HepG2 (cell line): ENCODE results near the gene EHD4. TPM values are rescaled to one million over a fixed set of nuclear protein-coding genes. Genes with fewer than 3 reads are reported as not detected.

Experiments
- ATAC-seq: fragments of 200-7000 bp; cut with Tn5 transposase; 3 replicates; pipeline ENCODE4 v1.9.1; 2020; ENCODE audit warnings: mild to moderate bottlenecking, moderate library complexity
- BruUV-seq: library from RNA; stranded (reverse); fragments of 400-500 nt; replicated peaks from 2 replicates; lab custom pipeline; 2021; lab: Mats Ljungman, UMichigan
- CTCF ChIA-PET: fragments of 300-600 bp; formaldehyde crosslinking; extraction: SDS; loops from one replicate; lab custom pipeline; 2021; ENCODE audit warnings: low total read pairs, inconsistent platforms, low intra/inter-chr PET ratio; lab: Yijun Ruan, JAX
- POLR2A ChIA-PET: fragments of 350-600 bp; sonication (Branson Sonifier 250); formaldehyde crosslinking; loops from one replicate; lab custom pipeline; 2020; ENCODE audit warnings: antibody characterized with exemption, inconsistent platforms; lab: Yijun Ruan, JAX
- DNase-seq: peaks from one replicate; pipeline ENCODE4 v3.0.0-alpha.2; 2015; ENCODE audit warnings: low spot score
- FAIRE-seq: peaks from 3 replicates; lab custom pipeline; 2011; peaks lifted over from hg19 to GRCh38; lab: Jason Lieb, UNC
- H2AFZ ChIP-seq: one replicate; pipeline ENCODE4 v1.6.1; 2011; ENCODE audit warnings: low read length, inconsistent platforms
- H3K27ac ChIP-seq: fragments of 300-600 bp; 3 replicates; pipeline ENCODE4 v1.8.0; 2011; ENCODE audit warnings: mixed run types, mild to moderate bottlenecking, mixed read lengths, low read length, inconsistent platforms; ENCODE audit not compliant: insufficient read depth; ENCODE audit errors: extremely low read length
- H3K27me3 ChIP-seq, 2 experiments: fragments of 200-600 bp in 1 of 2; 2 replicates in 1 of 2; 3 replicates in 1 of 2; pipeline versions ENCODE4 v1.6.0 to v1.8.0; 2011; ENCODE audit warnings: low read length in 2 of 2, mild to moderate bottlenecking in 2 of 2, moderate library complexity in 2 of 2, inconsistent platforms in 1 of 2; ENCODE audit not compliant: insufficient read depth in 2 of 2, control insufficient read depth in 1 of 2
- H3K36me3 ChIP-seq, 2 experiments: fragments of 200-600 bp in 1 of 2; replicated peaks in 1 of 2; 2 replicates in 1 of 2; 3 replicates in 1 of 2; pipeline versions ENCODE4 v1.5.1 to v1.8.0; 2011; ENCODE audit warnings: low read length in 2 of 2, inconsistent platforms in 1 of 2; ENCODE audit not compliant: insufficient read depth in 2 of 2, control insufficient read depth in 1 of 2
- H3K4me1 ChIP-seq: 2 replicates; pipeline ENCODE4 v1.5.1; 2012; ENCODE audit warnings: low read length, inconsistent platforms; ENCODE audit not compliant: insufficient read depth
- H3K4me2 ChIP-seq: 2 replicates; pipeline ENCODE4 v1.6.0; 2011; ENCODE audit warnings: low read depth, low read length, inconsistent platforms
- H3K4me3 ChIP-seq, 3 experiments: fragments of 200-600 bp in 1 of 3; sonication (generic), shearing (Covaris generic) in 1 of 3; replicated peaks in 1 of 3; 2 replicates each; pipeline ENCODE4 v1.5.1; 2011 to 2016; ENCODE audit warnings: low read length in 3 of 3, inconsistent platforms in 2 of 3, low read depth in 2 of 3, mild to moderate bottlenecking in 2 of 3, control low read depth in 1 of 3, mixed read lengths in 1 of 3; ENCODE audit not compliant: insufficient read depth in 1 of 3
- H3K79me2 ChIP-seq: one replicate; pipeline ENCODE4 v1.6.1; 2011; ENCODE audit warnings: low read length, inconsistent platforms; ENCODE audit not compliant: insufficient read depth
- H3K9ac ChIP-seq: 2 replicates; pipeline ENCODE4 v1.6.0; 2011; ENCODE audit warnings: mild to moderate bottlenecking, low read depth, low read length, inconsistent platforms; ENCODE audit not compliant: insufficient read depth
- H3K9me3 ChIP-seq: 2 replicates; pipeline ENCODE4 v1.5.1; 2012; ENCODE audit warnings: mild to moderate bottlenecking, low read length
- H4K20me1 ChIP-seq: 2 replicates; pipeline ENCODE4 v1.6.0; 2011; ENCODE audit warnings: inconsistent platforms, mild to moderate bottlenecking, low read length, moderate library complexity; ENCODE audit not compliant: insufficient read depth
- CBX2 ChIP-seq, 2 experiments: fragments of 200-600 bp in 1 of 2; sonication (generic); formaldehyde crosslinking in 1 of 2; IDR thresholded peaks; 2 replicates each; pipeline versions ENCODE4 v1.7.0 to v1.8.1; 2018 to 2022; ENCODE audit warnings: low read depth in 2 of 2, low read length in 1 of 2, mild to moderate bottlenecking in 1 of 2, missing genetic modification reagents in 1 of 2
- CEBPG ChIP-seq: IDR thresholded peaks from 2 replicates; pipeline ENCODE4 v1.6.1; 2016
- GTF3A ChIP-seq: sonication (generic); formaldehyde crosslinking; conservative IDR thresholded peaks from 2 replicates; pipeline ENCODE4 v1.4.0; 2020; ENCODE audit warnings: mild to moderate bottlenecking, missing genetic modification reagents
- MAF1 ChIP-seq: sonication (generic); formaldehyde crosslinking; IDR thresholded peaks from 2 replicates; pipeline ENCODE4 v1.5.0; 2020; ENCODE audit warnings: missing genetic modification reagents, borderline replicate concordance
- MBD4 ChIP-seq: IDR thresholded peaks from 2 replicates; pipeline ENCODE4 v1.6.1; 2012; ENCODE audit warnings: low read length, inconsistent platforms, borderline replicate concordance
- NBN ChIP-seq: fragments of 450-650 bp; conservative IDR thresholded peaks from 2 replicates; pipeline ENCODE4 v1.6.1; 2017
- NCOA1 ChIP-seq: sonication (generic); formaldehyde crosslinking; IDR thresholded peaks from 2 replicates; pipeline ENCODE4 v1.9.0; 2021; ENCODE audit warnings: missing genetic modification reagents
- PITX1 ChIP-seq: sonication (generic); formaldehyde crosslinking; IDR thresholded peaks from 2 replicates; pipeline ENCODE4 v1.5.1; 2020; ENCODE audit warnings: mild to moderate bottlenecking, missing genetic modification reagents
- ZEB1 ChIP-seq: IDR thresholded peaks from 2 replicates; pipeline ENCODE4 v1.6.1; 2012; ENCODE audit warnings: mild to moderate bottlenecking, low read depth, inconsistent platforms; ENCODE audit not compliant: insufficient replicate concordance
- ZIK1 ChIP-seq: sonication (generic); formaldehyde crosslinking; IDR thresholded peaks from 2 replicates; pipeline ENCODE4 v1.5.0; 2020; ENCODE audit warnings: mild to moderate bottlenecking, low read depth, missing genetic modification reagents, borderline replicate concordance
- ZSCAN30 ChIP-seq: sonication (generic); formaldehyde crosslinking; IDR thresholded peaks from 2 replicates; pipeline ENCODE4 v1.5.0; 2020; ENCODE audit warnings: mild to moderate bottlenecking, missing genetic modification reagents
- WGBS: methylation state at CpG from one replicate; pipeline ENCODE4 v1.1.6; 2017; ENCODE audit warnings: low lambda C conversion rate; 5-methylcytosine and 5-hydroxymethylcytosine counted together
- in situ Hi-C: cut with HindIII; loops from 2 replicates; pipeline ENCODE4 v1.10.0; 2017; ENCODE audit warnings: low pct_unique_long_range_greater_than_20kb; ENCODE audit not compliant: extremely low pct_ligation_motif_present
- intact Hi-C: fragments of 100-400 bp; cut with micrococcal nuclease; formaldehyde crosslinking; loops from one replicate; pipeline ENCODE4 v1.10.0; 2022; ENCODE audit not compliant: unreplicated experiment
- polyA plus RNA-seq, 8 experiments: library from polyadenylated mRNA; depleted of rRNA in 3 of 8; stranded (reverse) in 7 of 8; unstranded in 1 of 8; fragments of >200 nt; fragmentation: Illumina TruSeq in 4 of 8; extraction: Trizol in 4 of 8; gene quantifications; 2 replicates each; pipeline versions ENCODE4 v1.2.1 to v1.2.3, GENCODE V29; 2011 to 2016; ENCODE audit warnings: low read depth in 4 of 8, missing spikeins in 1 of 8, mixed read lengths in 1 of 8; ENCODE audit not compliant: insufficient read depth in 1 of 8
- total RNA-seq, 5 experiments: library from RNA; depleted of rRNA; stranded (reverse); fragments of >200 nt; fragmentation: Illumina TruSeq; extraction: Trizol; gene quantifications; 2 replicates each; pipeline ENCODE4 v1.2.3, GENCODE V29; 2016; ENCODE audit warnings: low read depth in 1 of 5
- TF ChIP-seq, protein P1 (sequence below): sonication (generic); formaldehyde crosslinking; IDR thresholded peaks from 2 replicates; pipeline ENCODE4; 2020; ENCODE audit warnings: missing genetic modification reagents, mild to moderate bottlenecking, borderline replicate concordance
- TF ChIP-seq, protein P2 (sequence below): sonication (generic); formaldehyde crosslinking; conservative IDR thresholded peaks from 2 replicates; pipeline ENCODE4 v1.5.0; 2020; ENCODE audit warnings: missing genetic modification reagents
- TF ChIP-seq, protein P3 (sequence below): sonication (generic); formaldehyde crosslinking; IDR thresholded peaks from 2 replicates; pipeline ENCODE4 v1.9.0; 2021; ENCODE audit warnings: missing genetic modification reagents, borderline replicate concordance

EHD4 gene
- total and polyA plus RNA-seq, 2 of the 13 experiments (the other 11 are each of a cell fraction or from before 2014, with no cell fraction given): 3.1 to 4.8 TPM

DNA sequence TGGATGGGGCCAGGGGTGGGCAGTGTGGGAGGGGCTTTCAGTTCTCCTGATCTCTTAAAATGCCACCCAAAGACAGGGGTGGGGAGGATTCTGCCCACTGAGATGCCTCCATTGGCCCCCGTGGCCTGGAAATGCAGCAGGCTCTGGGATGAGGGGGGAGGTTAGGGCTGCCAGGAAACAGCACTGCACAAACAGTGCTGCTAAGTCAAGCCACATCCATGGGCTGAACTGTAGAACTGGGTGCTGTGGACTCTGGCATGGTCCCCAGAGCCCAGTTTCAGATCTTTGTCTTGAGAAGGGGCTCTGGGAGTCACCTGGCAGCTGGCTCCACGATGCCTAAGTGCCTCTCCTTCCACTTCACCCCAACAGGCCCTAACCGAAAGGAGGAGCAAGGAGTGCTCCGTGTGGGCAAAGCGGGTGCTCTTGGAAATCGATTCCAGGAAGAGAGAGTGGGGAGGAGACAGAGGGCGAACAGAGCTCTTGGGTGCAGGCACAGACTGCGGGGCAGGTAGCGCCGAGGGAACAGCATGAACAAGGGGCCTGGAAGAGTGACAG, 40.6 kb upstream of the EHD4 start (continued):
- no peak for TF ChIP-seq GTF3A (CRISPR knock-in tag)
- TF ChIP-seq CBX2 (IDR thresholded peaks at IDR 0.05; ENCODE audit: low read depth, low read length): no peak
- TF ChIP-seq CBX2 (CRISPR knock-in tag; IDR thresholded peaks at IDR 0.05; ENCODE audit: low read depth): no peak
- TF ChIP-seq, protein P1, sequence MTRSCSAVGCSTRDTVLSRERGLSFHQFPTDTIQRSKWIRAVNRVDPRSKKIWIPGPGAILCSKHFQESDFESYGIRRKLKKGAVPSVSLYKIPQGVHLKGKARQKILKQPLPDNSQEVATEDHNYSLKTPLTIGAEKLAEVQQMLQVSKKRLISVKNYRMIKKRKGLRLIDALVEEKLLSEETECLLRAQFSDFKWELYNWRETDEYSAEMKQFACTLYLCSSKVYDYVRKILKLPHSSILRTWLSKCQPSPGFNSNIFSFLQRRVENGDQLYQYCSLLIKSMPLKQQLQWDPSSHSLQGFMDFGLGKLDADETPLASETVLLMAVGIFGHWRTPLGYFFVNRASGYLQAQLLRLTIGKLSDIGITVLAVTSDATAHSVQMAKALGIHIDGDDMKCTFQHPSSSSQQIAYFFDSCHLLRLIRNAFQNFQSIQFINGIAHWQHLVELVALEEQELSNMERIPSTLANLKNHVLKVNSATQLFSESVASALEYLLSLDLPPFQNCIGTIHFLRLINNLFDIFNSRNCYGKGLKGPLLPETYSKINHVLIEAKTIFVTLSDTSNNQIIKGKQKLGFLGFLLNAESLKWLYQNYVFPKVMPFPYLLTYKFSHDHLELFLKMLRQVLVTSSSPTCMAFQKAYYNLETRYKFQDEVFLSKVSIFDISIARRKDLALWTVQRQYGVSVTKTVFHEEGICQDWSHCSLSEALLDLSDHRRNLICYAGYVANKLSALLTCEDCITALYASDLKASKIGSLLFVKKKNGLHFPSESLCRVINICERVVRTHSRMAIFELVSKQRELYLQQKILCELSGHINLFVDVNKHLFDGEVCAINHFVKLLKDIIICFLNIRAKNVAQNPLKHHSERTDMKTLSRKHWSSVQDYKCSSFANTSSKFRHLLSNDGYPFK (CRISPR knock-in tag): no peak
- TF ChIP-seq, protein P2, sequence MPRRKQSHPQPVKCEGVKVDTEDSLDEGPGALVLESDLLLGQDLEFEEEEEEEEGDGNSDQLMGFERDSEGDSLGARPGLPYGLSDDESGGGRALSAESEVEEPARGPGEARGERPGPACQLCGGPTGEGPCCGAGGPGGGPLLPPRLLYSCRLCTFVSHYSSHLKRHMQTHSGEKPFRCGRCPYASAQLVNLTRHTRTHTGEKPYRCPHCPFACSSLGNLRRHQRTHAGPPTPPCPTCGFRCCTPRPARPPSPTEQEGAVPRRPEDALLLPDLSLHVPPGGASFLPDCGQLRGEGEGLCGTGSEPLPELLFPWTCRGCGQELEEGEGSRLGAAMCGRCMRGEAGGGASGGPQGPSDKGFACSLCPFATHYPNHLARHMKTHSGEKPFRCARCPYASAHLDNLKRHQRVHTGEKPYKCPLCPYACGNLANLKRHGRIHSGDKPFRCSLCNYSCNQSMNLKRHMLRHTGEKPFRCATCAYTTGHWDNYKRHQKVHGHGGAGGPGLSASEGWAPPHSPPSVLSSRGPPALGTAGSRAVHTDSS (CRISPR knock-in tag): no peak
- no peak for TF ChIP-seq ZIK1

DNA sequence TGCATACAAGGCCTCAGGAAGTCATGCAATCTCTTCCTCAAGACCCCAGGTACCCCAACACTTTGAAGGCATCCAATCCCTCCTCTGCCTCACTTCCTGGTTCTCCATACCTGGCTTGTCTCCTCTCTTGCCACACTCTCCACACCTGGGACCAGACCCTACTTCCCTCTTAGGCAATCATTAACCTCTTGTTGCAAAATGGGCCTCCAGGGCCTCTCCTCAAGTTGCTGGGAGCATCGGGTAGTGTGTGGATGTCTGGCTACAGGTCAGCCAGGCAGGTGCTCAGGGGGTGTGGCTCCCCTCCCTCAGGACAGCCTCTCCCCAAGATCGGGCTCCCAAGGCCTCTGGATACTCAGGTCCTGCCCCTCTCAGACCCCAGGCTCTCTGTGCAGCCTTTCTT, 39.9 kb upstream of the EHD4 start:
- ChIA-PET POLR2A (no interaction called here), CTCF (no interaction called here)
- peak; percentile 19 for DNase-seq
- BruUV-seq: no TSS peak
- Histone ChIP-seq H3K4me2 (no peak overlapping the region), H3K4me3 (no peak overlapping the region), H3K4me1 (peaks cover 9% of the 10 kb centered on the region), H3K9me3 (no peaks in the 10 kb centered on the region), H3K27ac (no peak overlapping the region), H2AFZ (no peak overlapping the region), H3K27me3 (peaks cover 4 to 15% of the 10 kb centered on the region in 2 experiments; a peak in 3 of 5 replicates), H4K20me1 (no peaks in the 10 kb centered on the region), H3K36me3 (no peaks in the 10 kb centered on the region), H3K79me2 (no peaks in the 10 kb centered on the region), H3K9ac (no peak overlapping the region)
- FAIRE-seq: no peak
- 0% methylated on average over 2 of the region's 2 CpGs for WGBS
- in situ Hi-C loops: no loop called here
- ATAC-seq: peak; percentile 64
- intact Hi-C loops: no loop called here
- TF ChIP-seq PITX1 (CRISPR knock-in tag) (no peak), NBN (no peak), MBD4 (no peak), MAF1 (CRISPR knock-in tag) (no peak), NCOA1 (CRISPR knock-in tag) (no peak), ZEB1 (peak; percentile 74), CEBPG (peak; percentile 64), ZSCAN30 (no peak)
- TF ChIP-seq, protein P3, sequence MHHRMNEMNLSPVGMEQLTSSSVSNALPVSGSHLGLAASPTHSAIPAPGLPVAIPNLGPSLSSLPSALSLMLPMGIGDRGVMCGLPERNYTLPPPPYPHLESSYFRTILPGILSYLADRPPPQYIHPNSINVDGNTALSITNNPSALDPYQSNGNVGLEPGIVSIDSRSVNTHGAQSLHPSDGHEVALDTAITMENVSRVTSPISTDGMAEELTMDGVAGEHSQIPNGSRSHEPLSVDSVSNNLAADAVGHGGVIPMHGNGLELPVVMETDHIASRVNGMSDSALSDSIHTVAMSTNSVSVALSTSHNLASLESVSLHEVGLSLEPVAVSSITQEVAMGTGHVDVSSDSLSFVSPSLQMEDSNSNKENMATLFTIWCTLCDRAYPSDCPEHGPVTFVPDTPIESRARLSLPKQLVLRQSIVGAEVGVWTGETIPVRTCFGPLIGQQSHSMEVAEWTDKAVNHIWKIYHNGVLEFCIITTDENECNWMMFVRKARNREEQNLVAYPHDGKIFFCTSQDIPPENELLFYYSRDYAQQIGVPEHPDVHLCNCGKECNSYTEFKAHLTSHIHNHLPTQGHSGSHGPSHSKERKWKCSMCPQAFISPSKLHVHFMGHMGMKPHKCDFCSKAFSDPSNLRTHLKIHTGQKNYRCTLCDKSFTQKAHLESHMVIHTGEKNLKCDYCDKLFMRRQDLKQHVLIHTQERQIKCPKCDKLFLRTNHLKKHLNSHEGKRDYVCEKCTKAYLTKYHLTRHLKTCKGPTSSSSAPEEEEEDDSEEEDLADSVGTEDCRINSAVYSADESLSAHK (CRISPR knock-in tag): no peak
